22Rv1 (cell line): ENCODE measurements around the gene TMEM252.

Experiments used
- ZFX ChIP-seq: fragments of 450-650 bp; IDR thresholded peaks from 2 replicates; pipeline ENCODE4 v1.6.1; 2017; ENCODE audit warnings: antibody characterized with exemption, borderline replicate concordance
- TF ChIP-seq, protein P1 (sequence below): fragments of 450-650 bp; IDR thresholded peaks from 2 replicates; pipeline ENCODE4 v1.5.1; 2017; ENCODE audit warnings: mild to moderate bottlenecking

DNA sequence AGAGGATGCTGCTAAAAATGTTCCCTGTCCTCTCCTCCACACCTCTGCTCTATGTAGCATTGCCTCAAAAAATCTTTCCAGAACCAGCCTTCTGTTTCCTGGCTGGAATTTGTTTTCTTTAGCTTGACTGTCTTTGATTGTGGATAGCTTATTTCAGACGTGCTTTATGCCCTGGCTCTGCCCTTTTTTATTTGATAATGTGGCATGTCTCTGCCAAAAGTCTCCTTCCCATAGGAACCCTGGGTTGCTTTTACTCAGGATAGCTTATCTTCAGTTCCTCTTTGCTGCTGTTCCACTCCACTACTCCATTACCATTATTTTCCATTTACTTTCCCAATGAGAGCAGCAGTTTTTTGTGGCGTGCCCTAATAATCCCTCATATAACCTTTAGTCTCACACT lies 885 bp upstream of the TMEM252 start:
- TF ChIP-seq, protein P1, sequence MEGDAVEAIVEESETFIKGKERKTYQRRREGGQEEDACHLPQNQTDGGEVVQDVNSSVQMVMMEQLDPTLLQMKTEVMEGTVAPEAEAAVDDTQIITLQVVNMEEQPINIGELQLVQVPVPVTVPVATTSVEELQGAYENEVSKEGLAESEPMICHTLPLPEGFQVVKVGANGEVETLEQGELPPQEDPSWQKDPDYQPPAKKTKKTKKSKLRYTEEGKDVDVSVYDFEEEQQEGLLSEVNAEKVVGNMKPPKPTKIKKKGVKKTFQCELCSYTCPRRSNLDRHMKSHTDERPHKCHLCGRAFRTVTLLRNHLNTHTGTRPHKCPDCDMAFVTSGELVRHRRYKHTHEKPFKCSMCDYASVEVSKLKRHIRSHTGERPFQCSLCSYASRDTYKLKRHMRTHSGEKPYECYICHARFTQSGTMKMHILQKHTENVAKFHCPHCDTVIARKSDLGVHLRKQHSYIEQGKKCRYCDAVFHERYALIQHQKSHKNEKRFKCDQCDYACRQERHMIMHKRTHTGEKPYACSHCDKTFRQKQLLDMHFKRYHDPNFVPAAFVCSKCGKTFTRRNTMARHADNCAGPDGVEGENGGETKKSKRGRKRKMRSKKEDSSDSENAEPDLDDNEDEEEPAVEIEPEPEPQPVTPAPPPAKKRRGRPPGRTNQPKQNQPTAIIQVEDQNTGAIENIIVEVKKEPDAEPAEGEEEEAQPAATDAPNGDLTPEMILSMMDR, result no peak
- no peak for TF ChIP-seq ZFX
